Neural crest cell (in vitro differentiated cells): ENCODE data around the gene PPP1R14C. TPM values are rescaled to one million over a fixed set of nuclear protein-coding genes. Genes with fewer than 3 reads are reported as not detected.

Source experiments
- DNase-seq: peaks from one replicate; pipeline ENCODE4 v3.0.0; 2021; ENCODE audit warnings: low read depth, mixed read lengths, low spot score
- H3K27ac Mint-ChIP-seq: one replicate; pipeline ENCODE4 v1.8.0; 2021; ENCODE audit warnings: mild to moderate bottlenecking, mixed read lengths; ENCODE audit not compliant: unreplicated experiment
- H3K27me3 Mint-ChIP-seq: 2 replicates; pipeline ENCODE4 v1.8.0; 2021; ENCODE audit warnings: low read depth, mild to moderate bottlenecking, mixed read lengths
- H3K36me3 Mint-ChIP-seq: 2 replicates; pipeline ENCODE4 v1.8.0; 2021; ENCODE audit warnings: low read depth, mild to moderate bottlenecking, mixed read lengths
- H3K4me1 Mint-ChIP-seq: 2 replicates; pipeline ENCODE4 v1.8.0; 2021; ENCODE audit warnings: mixed read lengths
- H3K4me3 Mint-ChIP-seq: one replicate; pipeline ENCODE4 v1.8.0; 2021; ENCODE audit warnings: mild to moderate bottlenecking, mixed read lengths
- H3K9me3 Mint-ChIP-seq: 2 replicates; pipeline ENCODE4 v1.8.0; 2021; ENCODE audit warnings: mixed read lengths
- CTCF ChIP-seq: fragments of 200-600 bp; sonication (generic); conservative IDR thresholded peaks from 2 replicates; pipeline ENCODE4 v1.5.0; 2021; ENCODE audit warnings: antibody characterized with exemption, mild to moderate bottlenecking
- total RNA-seq: library from RNA; stranded (reverse); gene quantifications from 2 replicates; pipeline ENCODE4 v1.2.1, GENCODE V29; 2021

The PPP1R14C gene
- total RNA-seq, 1 donor from 2014 or later: 7.3 TPM

GRCh38 chr6:150138638-150139037 lies 4.2 kb upstream of the PPP1R14C start:
- Mint-ChIP-seq H3K27ac (no peak overlapping the region), H3K9me3 (no peaks in the 10 kb centered on the region), H3K36me3 (no peaks in the 10 kb centered on the region), H3K4me3 (peak overlapping the region; percentile 23), H3K4me1 (peaks cover 11% of the 10 kb centered on the region), H3K27me3 (peaks cover 49% of the 10 kb centered on the region)
- no peak for DNase-seq
- TF ChIP-seq CTCF: no peak

GRCh38 chr6:150139533-150139932 lies 3.3 kb upstream of the PPP1R14C start:
- DNase-seq: no peak
- H3K27ac Mint-ChIP-seq: no peak overlapping the region
- peaks cover 19% of the 10 kb centered on the region for H3K4me1 Mint-ChIP-seq
- TF ChIP-seq CTCF: no peak
- H3K4me3 Mint-ChIP-seq: no peak overlapping the region
- no peaks in the 10 kb centered on the region for H3K9me3 Mint-ChIP-seq
- H3K36me3 Mint-ChIP-seq: no peaks in the 10 kb centered on the region
- peaks cover 58% of the 10 kb centered on the region for H3K27me3 Mint-ChIP-seq

- Mint-ChIP-seq H3K36me3 (no peaks in the 10 kb centered on the region), H3K27ac (no peak overlapping the region), H3K4me3 (peak overlapping the region; percentile 68)
Measured at GRCh38 chr6:150140236-150140969, 2.4 kb upstream of the PPP1R14C start.

DNA sequence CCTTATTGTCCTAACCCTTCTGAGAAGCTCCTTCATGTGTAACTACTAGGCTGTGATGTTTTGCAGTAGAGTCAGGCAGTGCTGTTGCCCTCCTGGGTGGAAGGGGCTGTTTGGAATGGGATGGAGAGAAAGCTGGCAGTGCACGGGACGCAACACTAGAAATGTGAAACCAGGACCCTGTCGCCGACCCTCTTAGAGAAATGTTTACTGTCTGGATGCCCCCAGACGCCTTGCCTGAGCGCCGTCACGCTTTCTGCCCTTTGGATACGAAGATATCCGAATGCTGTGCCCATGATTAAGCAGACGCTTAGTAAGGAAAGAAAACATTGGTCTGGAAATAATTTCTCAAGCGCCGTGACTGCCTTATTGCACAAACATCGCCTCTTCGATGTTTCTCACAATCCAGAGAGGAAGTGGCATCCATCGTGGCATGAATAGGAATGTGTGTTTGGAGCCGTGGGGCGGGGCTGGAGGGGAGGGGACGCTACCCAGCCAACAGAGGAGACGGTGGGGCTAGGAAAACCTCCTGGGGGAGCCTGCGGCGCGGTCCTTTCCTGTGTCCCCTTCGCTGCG lies 661 bp upstream of the PPP1R14C start:
- Mint-ChIP-seq H3K9me3 (no peaks in the 10 kb centered on the region), H3K27ac (no peak overlapping the region), H3K36me3 (no peaks in the 10 kb centered on the region), H3K4me1 (peaks cover 19% of the 10 kb centered on the region), H3K27me3 (peaks cover 84% of the 10 kb centered on the region), H3K4me3 (peak overlapping the region; percentile 87)
- DNase-seq: no peak
- TF ChIP-seq CTCF: no peak

More at GRCh38 chr6:150140236-150140969, 2.4 kb upstream of the PPP1R14C start:
- no peak for TF ChIP-seq CTCF
- no peaks in the 10 kb centered on the region for H3K9me3 Mint-ChIP-seq
- DNase-seq: no peak
- peaks cover 19% of the 10 kb centered on the region for H3K4me1 Mint-ChIP-seq
- H3K27me3 Mint-ChIP-seq: peaks cover 67% of the 10 kb centered on the region

GRCh38 chr6:150143516-150144293 lies 861 bp downstream of the PPP1R14C start:
- no peaks in the 10 kb centered on the region for H3K36me3 Mint-ChIP-seq
- H3K4me3 Mint-ChIP-seq: peak overlapping the region; percentile 91
- DNase-seq: peak; percentile 31
- no peak overlapping the region for H3K27ac Mint-ChIP-seq
- peaks cover 23% of the 10 kb centered on the region for H3K4me1 Mint-ChIP-seq
- peaks cover 85% of the 10 kb centered on the region for H3K27me3 Mint-ChIP-seq
- TF ChIP-seq CTCF: no peak
- H3K9me3 Mint-ChIP-seq: no peaks in the 10 kb centered on the region
